Measurements from ENCODE around the gene SH2D4B. TPM values are rescaled to one million over a fixed set of nuclear protein-coding genes. Genes with fewer than 3 reads are reported as not detected.

Gene SH2D4B
- total RNA-seq, 4 donors from 2014 or later: 0.18 to 0.23 TPM; not detected in 2

DNA sequence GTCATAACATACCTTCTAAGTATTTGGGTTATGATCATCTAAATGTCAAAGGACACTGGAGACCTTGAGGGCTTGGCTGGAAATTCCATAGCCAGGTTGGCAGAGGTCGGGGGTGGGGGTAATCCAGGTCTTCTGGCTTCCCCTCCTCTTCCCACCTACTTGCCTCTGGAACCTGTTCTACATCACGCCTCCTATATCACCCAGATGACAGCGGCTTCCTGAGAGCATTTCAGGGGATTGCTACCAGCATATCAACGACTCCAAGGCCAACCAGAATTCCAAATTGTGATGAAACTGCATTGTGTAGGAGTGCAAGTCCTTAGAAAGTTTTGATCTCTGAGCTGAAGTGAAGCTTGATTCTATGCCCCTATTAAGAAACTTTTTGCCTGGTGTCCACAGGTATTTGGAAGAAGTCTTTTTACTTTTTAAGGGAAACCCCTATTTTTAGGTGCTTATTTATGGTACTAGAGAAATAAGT, 95.7 kb downstream of the SH2D4B start:
- TF ChIP-seq POLR2AphosphoS5 (IDR thresholded peaks at IDR 0.05): no peak
- TF ChIP-seq EP300 (IDR thresholded peaks at IDR 0.05): no peak
- TF ChIP-seq POLR2A (IDR thresholded peaks at IDR 0.05): no peak
- no peak for TF ChIP-seq CTCF (IDR thresholded peaks at IDR 0.05)
- Histone ChIP-seq H3K27ac (no peak overlapping the region), H3K4me3 (no peak overlapping the region), H3K4me1 (no peaks in the 10 kb centered on the region), H3K27me3 (no peaks in the 10 kb centered on the region), H3K9me3 (no peaks in the 10 kb centered on the region), H3K36me3 (no peaks in the 10 kb centered on the region)
- no peak for DNase-seq (ENCODE audit: low spot score in 2 of 2)
- WGBS: 40% methylated on average over 4 of the region's 4 CpGs

DNA sequence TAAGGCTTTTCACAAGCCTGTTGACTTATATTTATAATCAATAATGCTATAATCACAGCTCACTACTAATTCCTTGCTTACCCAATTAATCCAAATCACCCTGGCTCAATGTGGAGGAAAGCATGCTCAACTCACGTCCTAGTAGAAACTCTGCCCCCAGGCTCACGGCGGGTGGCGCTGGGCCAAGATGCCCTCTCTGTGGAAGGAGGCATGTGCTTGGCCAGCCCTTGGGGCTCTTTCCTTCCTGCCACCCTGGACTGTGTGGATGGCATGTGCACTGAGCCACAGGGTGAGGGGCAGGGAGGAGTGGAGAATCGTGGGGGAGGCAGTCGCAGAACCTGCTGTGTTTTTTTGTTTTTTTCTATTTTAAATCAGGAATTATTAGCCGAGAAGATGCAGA, 96.2 kb downstream of the SH2D4B start:
- H3K27me3 ChIP-seq: no peaks in the 10 kb centered on the region
- DNase-seq (ENCODE audit: low spot score in 2 of 2): no peak
- no peak for TF ChIP-seq EP300 (IDR thresholded peaks at IDR 0.05)
- no peak for TF ChIP-seq POLR2AphosphoS5 (IDR thresholded peaks at IDR 0.05)
- no peak for TF ChIP-seq POLR2A (IDR thresholded peaks at IDR 0.05)
- TF ChIP-seq CTCF (IDR thresholded peaks at IDR 0.05): no peak

DNA sequence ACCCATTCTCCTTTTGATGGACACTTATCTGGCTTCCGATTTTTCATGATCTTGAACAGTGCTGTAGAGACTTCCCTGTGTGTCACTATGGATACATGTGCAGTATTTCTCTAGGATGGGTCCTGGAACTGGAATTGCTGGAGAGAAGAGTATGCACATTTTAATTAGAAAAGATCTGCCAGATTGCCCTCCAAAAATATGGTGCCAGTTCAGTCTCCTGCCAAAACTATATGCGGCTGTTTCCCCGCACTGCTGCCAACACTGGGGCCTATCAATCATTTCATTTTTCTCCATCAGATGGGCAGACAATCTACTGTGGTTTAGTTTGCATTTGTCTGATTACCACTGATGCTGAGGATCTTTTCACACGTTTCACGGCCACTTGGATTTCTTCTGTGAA, 105.0 kb downstream of the SH2D4B start:
- no peaks in the 10 kb centered on the region for H3K9me3 ChIP-seq
- DNase-seq (ENCODE audit: low spot score in 2 of 2): no peak
- H3K4me1 ChIP-seq: no peaks in the 10 kb centered on the region
- no peak overlapping the region for H3K4me3 ChIP-seq
- 59% methylated on average over 5 of the region's 5 CpGs for WGBS
- H3K27me3 ChIP-seq: no peaks in the 10 kb centered on the region
- no peak overlapping the region for H3K27ac ChIP-seq
- H3K36me3 ChIP-seq: no peaks in the 10 kb centered on the region
- no peak for TF ChIP-seq POLR2A (IDR thresholded peaks at IDR 0.05)
- no peak for TF ChIP-seq CTCF (IDR thresholded peaks at IDR 0.05)
- TF ChIP-seq EP300 (IDR thresholded peaks at IDR 0.05): no peak
- TF ChIP-seq POLR2AphosphoS5 (IDR thresholded peaks at IDR 0.05): no peak

More for the DNA sequence above, 96.2 kb downstream of the SH2D4B start:
- Histone ChIP-seq H3K9me3 (no peaks in the 10 kb centered on the region), H3K4me1 (no peaks in the 10 kb centered on the region), H3K27ac (no peak overlapping the region), H3K36me3 (no peaks in the 10 kb centered on the region), H3K4me3 (no peak overlapping the region)
- 72% methylated on average over 7 of the region's 7 CpGs for WGBS

GRCh38 chr10:80646366-80646765, 108.7 kb downstream of the SH2D4B start:
- Histone ChIP-seq H3K4me3 (no peak overlapping the region), H3K4me1 (no peaks in the 10 kb centered on the region), H3K36me3 (no peaks in the 10 kb centered on the region), H3K9me3 (no peaks in the 10 kb centered on the region), H3K27me3 (no peaks in the 10 kb centered on the region), H3K27ac (no peak overlapping the region)
- no peak for DNase-seq (ENCODE audit: low spot score in 2 of 2)
- no peak for TF ChIP-seq POLR2AphosphoS5 (IDR thresholded peaks at IDR 0.05)
- no peak for TF ChIP-seq POLR2A (IDR thresholded peaks at IDR 0.05)

DNA sequence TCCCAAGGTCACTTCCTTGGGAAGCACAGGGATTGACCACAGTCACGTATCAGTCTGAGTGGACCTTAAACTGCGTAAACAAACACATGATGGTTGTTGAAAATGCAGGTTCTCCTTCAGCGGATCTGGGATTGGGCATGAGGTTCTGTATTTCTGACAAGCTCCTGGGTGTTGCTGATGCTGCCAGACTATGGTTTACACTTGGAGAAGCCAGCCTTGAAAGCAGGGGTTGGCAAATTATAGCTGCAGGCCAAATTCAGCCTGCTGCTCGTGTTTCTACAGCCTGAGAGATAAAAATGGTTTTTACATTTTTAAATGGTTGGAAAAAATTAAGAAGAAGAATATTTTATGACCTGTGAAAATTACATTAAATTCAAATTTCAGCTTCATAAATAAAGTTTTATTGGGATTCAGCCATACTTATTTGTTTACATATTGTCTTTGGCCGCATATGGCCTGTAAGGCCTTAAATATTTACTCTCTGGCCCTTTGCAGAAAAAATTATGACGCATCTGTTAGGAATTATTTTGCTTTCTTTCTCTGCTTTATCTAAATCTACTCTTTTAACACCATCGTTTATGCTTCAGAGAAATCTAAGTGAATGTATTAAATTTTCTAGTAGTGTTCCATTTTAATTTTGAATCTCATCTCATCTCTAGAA, 109.6 kb downstream of the SH2D4B start:
- Histone ChIP-seq H3K27me3 (no peaks in the 10 kb centered on the region), H3K4me1 (no peaks in the 10 kb centered on the region), H3K9me3 (no peaks in the 10 kb centered on the region), H3K4me3 (no peak overlapping the region), H3K27ac (no peak overlapping the region), H3K36me3 (no peaks in the 10 kb centered on the region)
- no peak for DNase-seq (ENCODE audit: low spot score in 2 of 2)
- 68% methylated on average over 7 of the region's 7 CpGs for WGBS
- TF ChIP-seq EP300 (IDR thresholded peaks at IDR 0.05) (no peak), CTCF (IDR thresholded peaks at IDR 0.05) (no peak), POLR2A (IDR thresholded peaks at IDR 0.05) (no peak), POLR2AphosphoS5 (IDR thresholded peaks at IDR 0.05) (no peak)
